ENCODE measurements around the gene MYO3B.

DNA sequence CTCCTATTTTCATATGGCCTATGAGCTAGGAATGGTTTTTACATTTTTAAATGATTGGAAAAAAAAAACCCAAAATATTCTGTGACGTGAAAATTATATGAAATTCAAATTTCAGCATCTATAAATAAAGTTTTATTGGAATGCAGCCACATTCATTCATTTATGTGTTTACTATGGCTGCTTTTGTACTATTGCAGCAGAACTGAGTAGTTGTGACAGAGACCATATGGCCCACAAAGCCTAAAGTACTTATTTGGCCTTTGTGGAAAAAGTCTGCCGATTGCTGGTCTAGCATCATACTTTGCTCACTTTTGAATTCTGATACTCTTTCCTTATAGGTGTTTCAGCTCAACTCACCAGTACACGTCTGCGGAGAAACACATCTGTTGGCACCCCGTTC lies 39.0 kb downstream of the MYO3B start:
- TF ChIP-seq, protein P1, sequence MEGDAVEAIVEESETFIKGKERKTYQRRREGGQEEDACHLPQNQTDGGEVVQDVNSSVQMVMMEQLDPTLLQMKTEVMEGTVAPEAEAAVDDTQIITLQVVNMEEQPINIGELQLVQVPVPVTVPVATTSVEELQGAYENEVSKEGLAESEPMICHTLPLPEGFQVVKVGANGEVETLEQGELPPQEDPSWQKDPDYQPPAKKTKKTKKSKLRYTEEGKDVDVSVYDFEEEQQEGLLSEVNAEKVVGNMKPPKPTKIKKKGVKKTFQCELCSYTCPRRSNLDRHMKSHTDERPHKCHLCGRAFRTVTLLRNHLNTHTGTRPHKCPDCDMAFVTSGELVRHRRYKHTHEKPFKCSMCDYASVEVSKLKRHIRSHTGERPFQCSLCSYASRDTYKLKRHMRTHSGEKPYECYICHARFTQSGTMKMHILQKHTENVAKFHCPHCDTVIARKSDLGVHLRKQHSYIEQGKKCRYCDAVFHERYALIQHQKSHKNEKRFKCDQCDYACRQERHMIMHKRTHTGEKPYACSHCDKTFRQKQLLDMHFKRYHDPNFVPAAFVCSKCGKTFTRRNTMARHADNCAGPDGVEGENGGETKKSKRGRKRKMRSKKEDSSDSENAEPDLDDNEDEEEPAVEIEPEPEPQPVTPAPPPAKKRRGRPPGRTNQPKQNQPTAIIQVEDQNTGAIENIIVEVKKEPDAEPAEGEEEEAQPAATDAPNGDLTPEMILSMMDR (optimal IDR thresholded peaks at IDR 0.05 in 1 of 3, IDR thresholded peaks at IDR 0.05 in 1 of 3, conservative IDR thresholded peaks at IDR 0.05 in 1 of 3; ENCODE audit: extremely low read depth in 1 of 3, insufficient read depth in 2 of 3, low read length in 3 of 3) = no peak
- TF ChIP-seq EZH2 (IDR thresholded peaks at IDR 0.05; ENCODE audit: low read length) = no peak
